Loucy (cell line): Measurements from ENCODE around the gene TMEM269.

Experiments used
- EZH2phosphoT487 ChIP-seq: fragments of 200-600 bp; IDR thresholded peaks from 2 replicates; pipeline ENCODE4 v1.6.1; 2018; ENCODE audit warnings: antibody characterized with exemption, mild to moderate bottlenecking, moderate library complexity, borderline replicate concordance
- TF ChIP-seq, protein P1 (sequence below): fragments of 200-600 bp; sonication (generic); conservative IDR thresholded peaks from 2 replicates; pipeline ENCODE4 v1.5.1; 2014; ENCODE audit warnings: mild to moderate bottlenecking, antibody characterized with exemption, low read length

DNA sequence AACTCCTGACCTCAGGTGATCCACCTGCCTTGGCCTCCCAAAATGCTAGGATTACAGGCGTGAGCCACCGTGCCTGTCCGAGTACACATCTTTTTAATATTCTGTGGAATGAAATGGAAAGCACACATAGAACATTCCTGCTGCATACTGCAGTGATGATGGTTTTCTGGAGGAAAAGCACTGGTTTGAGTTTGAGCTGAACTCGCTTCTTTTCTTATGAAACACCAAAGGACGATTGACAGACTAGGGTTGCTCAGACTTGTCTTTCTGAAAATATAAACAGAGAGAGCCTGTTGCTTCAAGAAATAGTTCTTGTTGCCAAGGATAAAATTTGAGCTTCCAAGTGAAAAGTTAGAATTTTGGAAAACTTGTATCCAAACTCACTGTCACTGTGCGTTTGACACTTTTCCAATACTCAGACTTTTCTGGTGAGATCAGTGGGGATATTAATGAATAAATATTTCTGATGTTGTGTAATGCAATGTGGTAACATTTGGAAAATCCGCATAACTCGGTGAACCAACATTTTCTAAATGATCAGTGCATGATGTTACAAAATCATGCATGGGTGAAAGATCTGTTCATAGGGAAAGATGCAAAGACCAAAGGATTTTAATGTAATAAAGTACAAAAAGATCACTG, 17.2 kb downstream of the TMEM269 start:
- TF ChIP-seq, protein P1, sequence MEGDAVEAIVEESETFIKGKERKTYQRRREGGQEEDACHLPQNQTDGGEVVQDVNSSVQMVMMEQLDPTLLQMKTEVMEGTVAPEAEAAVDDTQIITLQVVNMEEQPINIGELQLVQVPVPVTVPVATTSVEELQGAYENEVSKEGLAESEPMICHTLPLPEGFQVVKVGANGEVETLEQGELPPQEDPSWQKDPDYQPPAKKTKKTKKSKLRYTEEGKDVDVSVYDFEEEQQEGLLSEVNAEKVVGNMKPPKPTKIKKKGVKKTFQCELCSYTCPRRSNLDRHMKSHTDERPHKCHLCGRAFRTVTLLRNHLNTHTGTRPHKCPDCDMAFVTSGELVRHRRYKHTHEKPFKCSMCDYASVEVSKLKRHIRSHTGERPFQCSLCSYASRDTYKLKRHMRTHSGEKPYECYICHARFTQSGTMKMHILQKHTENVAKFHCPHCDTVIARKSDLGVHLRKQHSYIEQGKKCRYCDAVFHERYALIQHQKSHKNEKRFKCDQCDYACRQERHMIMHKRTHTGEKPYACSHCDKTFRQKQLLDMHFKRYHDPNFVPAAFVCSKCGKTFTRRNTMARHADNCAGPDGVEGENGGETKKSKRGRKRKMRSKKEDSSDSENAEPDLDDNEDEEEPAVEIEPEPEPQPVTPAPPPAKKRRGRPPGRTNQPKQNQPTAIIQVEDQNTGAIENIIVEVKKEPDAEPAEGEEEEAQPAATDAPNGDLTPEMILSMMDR, result no peak
- TF ChIP-seq EZH2phosphoT487, result no peak
